GM15510 (cell line): ENCODE data around the gene SLC36A3.

Experiments used
- POLR2A ChIP-seq: IDR thresholded peaks from 3 replicates; pipeline ENCODE4 v1.6.1; 2011; ENCODE audit warnings: borderline replicate concordance; ENCODE audit not compliant: insufficient read length; ENCODE audit errors: extremely low read depth

Gene SLC36A3

DNA sequence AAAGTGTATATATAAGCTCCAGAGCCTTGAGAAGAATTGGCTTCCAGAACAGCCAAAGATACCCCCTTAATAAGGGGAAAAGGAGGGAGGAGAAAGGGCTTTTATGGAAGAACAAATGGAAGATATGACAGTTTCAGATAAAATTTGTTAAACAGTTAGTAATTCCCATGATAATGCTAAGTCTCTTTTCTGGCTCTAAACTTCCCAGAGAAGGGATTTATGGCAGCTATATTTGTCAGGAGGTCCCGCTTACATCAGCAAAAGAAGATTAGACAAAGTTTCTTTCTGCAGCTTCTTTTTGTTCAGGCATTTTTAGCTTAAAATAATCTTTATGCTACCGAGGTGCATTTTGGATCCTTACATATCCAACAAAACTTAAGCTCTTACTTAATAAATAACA, 14.3 kb upstream of the SLC36A3 start:
- TF ChIP-seq POLR2A = no peak

DNA sequence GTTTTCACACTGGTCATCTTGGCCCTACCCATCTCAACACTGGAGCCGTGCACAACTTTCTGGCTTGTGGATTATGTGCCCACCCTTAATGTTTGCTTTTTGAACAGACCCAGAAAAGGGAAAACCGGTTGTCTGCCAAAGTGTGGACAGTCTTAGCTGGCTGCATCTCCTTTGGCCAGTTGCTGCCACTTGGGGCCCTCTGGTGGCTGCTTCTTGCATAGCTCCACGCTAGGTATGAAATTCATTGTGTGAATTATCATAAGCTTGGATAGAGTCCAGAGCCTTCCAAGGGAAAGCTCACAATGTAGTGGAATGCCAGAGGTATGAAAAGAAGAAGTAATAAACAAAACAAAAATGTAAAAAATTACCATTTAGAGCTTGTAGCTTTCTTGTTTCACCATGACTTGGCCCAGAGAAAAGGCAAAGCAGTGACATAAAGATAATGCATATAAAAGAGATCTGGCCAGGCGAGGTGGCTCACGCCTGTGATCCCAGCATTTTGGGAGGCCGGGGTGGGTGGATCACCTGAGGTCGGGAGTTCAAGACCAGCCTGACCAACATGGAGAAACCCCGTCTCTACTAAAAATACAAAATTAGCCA, 12.5 kb upstream of the SLC36A3 start:
- no peak for TF ChIP-seq POLR2A

DNA sequence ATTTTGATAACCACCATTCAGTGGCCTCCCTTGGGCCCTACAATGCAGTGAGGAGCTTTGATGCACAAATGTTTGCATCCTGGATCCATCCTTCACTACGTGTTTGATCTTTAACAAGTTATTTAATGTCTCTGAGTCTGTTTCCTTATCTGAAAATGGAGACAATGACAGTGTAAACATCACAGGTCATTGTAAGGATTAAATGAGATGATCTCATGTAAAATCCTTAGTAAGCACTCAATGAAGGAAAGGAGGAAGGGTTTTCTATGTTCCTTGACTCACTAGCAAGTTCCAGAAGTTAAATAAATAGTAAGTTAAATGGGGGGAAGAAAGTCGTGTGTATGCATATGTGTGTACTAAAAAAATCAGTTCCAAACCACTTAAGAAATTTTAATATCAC, 9.8 kb upstream of the SLC36A3 start:
- TF ChIP-seq POLR2A = no peak

DNA sequence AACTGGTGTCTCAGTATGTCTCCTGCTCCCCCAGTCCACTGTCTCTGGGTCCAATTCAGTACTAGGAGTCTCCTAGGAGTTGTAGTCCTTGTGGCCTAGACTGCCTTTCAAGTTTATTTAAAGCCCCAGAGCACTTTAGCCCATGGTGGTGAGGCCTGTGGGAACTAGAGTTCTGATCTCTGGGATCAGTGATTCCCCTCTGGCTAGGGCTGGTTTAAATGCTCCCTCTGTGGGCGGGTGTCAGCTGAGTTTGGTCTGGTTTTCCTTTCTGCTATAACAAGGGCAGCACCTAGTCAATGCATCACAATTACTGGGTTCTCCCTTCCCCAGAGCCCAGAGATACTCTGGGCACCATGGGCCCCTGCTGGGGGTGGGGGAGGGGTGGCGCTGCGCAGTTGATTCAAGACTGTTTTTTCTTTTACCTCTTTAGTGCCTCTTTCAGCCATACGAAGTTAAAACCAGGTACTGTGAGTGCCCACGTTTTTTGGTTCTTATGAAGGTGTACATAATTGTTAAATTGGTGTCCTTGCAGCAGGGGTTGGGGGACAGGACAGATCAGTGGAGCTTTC, 9.3 kb upstream of the SLC36A3 start:
- TF ChIP-seq POLR2A = no peak

DNA sequence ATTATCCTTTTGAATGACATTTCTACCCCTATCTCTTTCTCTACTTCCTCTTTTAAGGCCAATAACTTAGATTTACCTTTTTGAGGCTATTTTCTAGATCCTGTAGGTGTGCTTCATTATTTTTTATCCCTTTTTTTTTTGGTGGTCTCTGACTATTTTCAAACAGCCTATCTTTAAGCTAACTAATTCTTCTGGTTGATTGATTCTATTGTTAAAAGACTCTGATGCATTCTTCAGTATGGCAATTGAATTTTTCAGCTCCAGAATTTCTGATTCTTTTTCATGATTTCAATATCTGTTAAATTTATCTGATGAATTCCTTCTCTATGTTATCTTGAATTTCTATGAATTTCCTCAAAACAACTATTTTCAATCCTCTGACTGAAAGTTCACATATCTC, 7.4 kb upstream of the SLC36A3 start:
- TF ChIP-seq POLR2A = no peak

DNA sequence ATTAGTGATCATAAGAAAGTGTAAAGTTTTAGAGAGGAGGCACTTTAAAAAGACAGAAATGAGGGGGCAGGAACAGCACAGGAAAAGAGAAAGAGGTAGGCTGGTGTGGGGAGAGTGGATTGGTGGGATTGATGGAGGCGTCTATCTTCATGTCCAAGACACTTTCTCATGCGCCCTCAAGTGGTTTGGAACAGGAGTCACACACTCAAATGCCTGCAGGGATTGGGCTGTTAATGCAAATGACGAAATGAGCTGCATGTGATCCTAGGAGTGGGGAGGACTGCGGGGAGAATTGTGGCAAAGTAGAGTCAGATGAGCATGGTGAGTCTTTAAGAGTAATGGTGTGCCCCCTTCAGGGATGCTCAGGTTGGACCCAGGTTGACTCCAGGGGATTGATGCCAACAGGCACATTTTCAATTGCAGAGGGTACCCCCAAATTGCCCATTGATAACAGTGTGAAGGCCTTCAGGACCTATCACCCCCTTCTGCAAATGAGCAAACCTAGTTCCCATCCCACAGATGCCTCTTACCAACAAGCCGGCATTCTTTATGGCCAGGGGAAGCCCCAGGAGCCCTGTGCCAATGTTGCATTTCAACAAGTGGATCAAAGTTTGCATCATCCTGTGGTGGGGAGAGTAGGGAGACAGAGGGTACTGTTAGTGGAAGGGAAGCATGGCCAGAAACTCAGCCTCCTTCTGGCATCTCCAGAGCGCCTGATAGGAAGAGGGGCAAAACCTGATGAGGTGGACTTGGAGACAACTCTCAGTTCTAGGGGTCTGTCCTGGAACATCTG, 5.3 kb downstream of the SLC36A3 start:
- TF ChIP-seq POLR2A = no peak

DNA sequence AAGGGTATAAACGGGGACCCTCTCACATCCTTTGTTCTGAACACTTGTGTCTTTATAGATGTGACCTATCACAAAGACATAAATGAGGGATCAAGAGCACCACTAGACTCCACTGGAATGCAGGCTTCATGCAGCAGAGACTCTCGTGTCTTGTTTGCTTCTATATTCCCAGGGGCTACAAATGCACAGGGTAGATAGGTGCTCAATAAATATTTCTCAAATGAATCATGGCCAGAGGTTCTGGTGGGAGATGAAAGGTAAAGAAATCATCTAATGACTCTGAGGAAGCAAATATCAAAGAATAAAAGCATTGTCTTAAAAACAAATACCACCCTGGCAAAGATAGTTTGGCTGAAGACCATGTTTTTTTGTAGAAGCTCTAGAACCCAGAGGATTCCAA, 6.6 kb downstream of the SLC36A3 start:
- TF ChIP-seq POLR2A = no peak

DNA sequence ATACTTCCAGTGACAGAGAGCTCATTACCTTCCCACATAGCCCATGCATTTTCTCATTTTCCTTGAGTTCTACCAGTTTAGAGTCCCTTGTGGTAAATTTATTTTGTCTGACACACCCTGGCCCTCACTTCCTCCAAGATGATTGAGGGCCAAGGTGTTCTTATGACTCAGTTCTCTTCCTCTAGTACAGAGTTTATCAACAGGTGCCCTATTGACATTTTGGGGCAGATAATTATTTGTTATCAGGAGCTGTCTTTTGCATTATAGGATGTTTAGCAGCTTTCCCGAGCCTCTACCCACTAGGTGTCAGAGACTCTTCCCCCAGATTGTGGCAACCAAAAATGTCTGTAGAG, 7.1 kb downstream of the SLC36A3 start:
- TF ChIP-seq POLR2A = no peak

DNA sequence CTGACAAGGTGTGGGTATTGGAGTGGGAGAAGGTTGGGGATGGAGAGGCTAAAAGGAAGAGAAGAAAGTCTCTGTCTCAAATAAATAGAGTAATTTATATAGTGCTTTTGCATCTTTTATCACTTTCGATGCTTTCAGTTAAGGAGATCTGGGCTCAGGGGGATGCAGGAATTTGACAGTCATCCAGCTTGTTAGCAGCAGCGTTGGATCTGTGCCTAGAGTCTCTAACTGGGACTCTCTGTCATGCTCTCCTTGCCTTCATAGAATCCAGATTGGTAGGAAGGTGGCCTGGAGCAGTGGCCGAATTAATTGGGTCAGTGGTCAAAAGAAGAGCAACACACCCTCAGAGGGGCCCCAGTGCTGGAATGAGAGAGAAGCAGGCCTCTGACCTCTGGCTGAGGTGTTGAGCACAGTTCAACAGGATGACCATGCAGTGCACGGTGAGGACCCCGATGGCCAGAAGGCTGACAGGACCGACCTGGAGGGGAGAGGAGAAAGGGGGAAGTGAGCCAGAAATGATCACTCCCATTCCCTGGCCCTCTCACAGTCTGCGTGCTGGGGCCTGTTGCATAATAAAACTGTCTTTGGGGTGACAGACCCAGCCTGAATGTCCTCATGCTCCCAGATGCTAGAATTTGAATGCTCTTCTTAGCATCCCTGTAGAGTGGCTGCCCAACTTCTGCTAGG, 7.6 kb downstream of the SLC36A3 start:
- no peak for TF ChIP-seq POLR2A

DNA sequence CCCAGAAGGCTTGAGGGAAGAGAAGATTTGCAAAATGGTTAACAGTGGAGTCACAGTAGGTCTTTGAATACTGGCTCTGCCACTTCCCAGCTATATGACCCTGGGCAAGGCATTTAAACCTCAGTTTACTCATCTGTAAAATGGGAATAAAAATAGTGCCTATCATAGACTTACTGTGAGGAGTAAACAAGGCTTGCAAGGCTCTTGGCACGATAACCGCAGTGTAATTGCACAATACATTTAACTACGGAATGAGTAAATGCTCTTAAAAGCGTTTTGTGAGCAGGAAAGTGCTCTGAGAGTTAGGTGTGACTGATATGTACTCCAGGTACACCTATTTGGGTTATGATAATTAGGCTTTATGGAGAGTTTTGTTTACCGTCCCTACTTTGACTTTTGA, 8.4 kb downstream of the SLC36A3 start:
- TF ChIP-seq POLR2A = no peak

DNA sequence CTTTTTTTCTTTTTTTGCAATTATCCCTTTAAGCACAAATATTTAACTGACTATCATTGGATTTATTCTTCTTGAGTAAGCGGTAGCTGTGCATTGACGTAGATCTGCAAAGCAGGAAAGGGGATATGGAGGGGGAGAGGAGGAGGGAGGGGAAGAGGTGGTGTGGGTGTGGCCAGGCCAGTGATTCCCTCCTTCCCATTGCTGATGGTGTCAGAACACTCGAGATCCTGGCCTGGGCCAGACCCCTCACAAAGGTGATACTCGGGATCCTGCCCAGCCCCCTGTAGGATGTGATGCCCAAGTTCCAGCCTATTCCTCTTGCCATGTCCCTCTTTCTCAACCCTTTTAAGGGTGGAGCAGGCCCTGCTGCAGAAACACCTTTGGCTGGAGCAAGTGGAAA, 9.9 kb downstream of the SLC36A3 start:
- TF ChIP-seq POLR2A = no peak

DNA sequence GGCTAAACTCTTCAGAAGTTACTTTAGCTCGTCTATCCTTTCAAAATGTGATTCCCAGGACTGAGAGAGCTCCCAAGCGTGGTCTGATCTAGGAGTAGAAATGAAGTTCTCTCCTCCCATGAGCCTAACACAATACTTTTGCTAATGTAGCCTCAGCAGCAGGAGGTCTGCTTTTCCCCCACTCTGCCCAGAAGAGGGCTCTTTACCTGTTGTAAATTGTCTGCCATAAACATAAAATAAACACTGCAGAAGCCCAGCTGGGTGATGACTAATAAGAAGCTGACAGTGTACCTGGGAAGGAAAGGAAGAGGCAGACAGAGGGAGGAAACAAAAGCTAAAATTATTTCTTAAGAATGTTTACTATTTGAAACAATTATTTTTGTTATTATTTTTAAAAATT, 15.4 kb downstream of the SLC36A3 start:
- no peak for TF ChIP-seq POLR2A

DNA sequence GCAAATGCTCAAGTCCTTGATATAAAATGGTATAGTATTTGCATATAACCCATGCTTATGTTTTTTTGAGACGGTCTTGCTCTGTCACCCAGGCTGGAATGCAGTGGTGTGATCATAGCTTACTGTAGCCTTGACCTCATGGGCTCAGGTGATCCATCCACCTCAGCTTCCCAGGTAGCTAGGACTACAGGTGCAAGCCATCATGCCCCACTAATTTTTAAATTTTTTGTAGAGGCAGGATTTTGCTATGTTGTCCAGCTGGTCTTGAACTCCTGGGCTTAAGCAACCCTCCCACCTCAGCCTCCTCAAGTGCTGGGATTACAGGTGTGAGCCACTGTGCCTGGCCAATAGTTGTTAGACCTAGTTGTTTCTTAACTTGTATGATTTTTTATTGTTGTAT, 17.3 kb downstream of the SLC36A3 start:
- no peak for TF ChIP-seq POLR2A

DNA sequence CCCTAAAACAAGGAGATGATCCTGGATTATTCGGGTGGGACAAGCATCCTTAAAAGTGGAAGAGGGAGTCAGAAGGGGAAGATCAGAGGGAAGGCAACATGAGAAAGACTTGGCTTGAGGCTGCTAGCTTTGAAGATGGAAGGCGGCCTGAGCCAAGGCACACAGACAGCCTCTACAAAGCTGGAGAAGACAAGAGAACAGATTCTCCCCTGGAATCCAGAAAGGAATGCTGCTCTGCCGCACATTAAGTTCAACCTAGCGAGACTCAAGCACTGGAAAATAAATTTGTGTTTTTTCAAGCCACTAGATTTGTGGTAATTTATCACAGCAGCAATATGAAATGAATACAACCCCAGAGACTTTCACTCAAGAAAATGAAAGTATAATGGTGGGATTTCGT, 17.9 kb downstream of the SLC36A3 start:
- no peak for TF ChIP-seq POLR2A

DNA sequence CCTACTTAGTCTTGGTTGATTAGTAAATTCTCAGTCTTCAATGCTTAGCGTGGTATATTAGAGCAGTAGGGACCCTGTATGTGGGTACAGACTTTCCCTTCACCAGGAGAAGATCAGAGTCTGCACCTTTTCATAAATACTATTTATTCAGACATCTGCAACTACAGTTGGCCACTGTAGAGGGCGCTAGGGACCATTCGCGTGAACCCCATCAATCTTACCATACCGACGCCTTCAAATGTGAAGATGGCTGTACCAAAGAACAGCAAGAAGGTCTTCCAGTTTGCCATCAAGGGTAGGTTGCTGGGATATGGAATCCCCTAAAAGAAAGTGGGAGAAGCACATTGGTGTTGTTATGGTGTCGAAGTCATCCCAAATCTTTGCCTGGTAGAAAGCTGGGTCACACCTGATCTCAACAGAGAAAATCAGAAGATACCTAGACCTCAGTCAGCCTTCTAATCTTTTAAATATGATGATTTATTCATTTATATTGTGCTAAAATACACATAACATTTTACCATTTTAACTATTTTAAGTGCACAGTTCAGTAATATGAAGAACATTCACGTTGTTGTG, 19.1 kb downstream of the SLC36A3 start:
- TF ChIP-seq POLR2A = no peak
